ENCODE results near the gene ATF7IP. TPM values are rescaled to one million over a fixed set of nuclear protein-coding genes. Genes with fewer than 3 reads are reported as not detected.

ATF7IP gene
- polyA plus RNA-seq, 1 of the 3 experiments (the other 2 are of a cell fraction), result 2.8 TPM

DNA sequence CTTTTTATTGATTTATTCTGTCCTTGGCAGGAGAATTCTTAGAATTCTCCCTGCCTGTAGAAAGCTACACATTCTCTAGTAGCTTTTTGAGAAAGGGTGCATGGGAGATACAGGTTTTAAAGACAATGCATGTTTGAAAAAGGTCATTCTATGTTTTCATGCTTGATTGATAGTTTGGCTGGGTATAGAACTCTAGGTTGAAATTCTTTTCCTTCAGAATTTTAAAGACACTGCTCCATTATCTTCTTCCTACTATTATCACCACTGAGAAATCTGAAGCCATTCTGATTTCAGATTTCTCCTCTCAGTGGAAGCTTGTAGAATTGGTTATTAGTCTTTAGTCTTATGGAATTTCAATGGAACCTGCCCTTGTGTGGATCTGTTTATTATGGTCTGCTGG lies 14.0 kb downstream of the ATF7IP start:
- Histone ChIP-seq H3K27ac (ENCODE audit: low read depth in 2 of 2, low read length in 1 of 2) (no peak overlapping the region), H3K9ac (no peak overlapping the region), H3K36me3 (replicated peaks in 1 of 2; ENCODE audit: control insufficient read depth in 1 of 2, insufficient read depth in 2 of 2, low read length in 1 of 2) (peaks cover 0 to 9% of the 10 kb centered on the region in 2 experiments), H3K9me3 (peaks cover 5% of the 10 kb centered on the region; the same call in 1 of the 2 replicates), H3K27me3 (ENCODE audit: insufficient read depth) (no peaks in the 10 kb centered on the region), H4K20me1 (ENCODE audit: insufficient read depth) (no peaks in the 10 kb centered on the region), H3K79me2 (ENCODE audit: insufficient read depth) (peaks cover 72% of the 10 kb centered on the region), H3K4me2 (no peak overlapping the region), H3F3A (replicated peaks; ENCODE audit: insufficient read depth) (no peaks in the 10 kb centered on the region), H3K9me2 (no peaks in the 10 kb centered on the region), H2AFZ (ENCODE audit: low read depth) (no peak overlapping the region), H3K4me3 (ENCODE audit: low read depth in 2 of 2, low read length in 1 of 2) (no peak overlapping the region), H3K4me1 (ENCODE audit: control insufficient read depth in 1 of 2, insufficient read depth in 2 of 2, low read depth in 1 of 2, low read length in 1 of 2) (peaks cover 6 to 12% of the 10 kb centered on the region in 2 experiments; a peak in 3 of 4 replicates)
- TF ChIP-seq FOXJ3 (CRISPR knock-in tag; IDR thresholded peaks at IDR 0.05) (no peak), FOSL2 (IDR thresholded peaks at IDR 0.05; ENCODE audit: borderline replicate concordance, low read depth) (no peak), EP300 (IDR thresholded peaks at IDR 0.05; ENCODE audit: borderline replicate concordance in 1 of 2, low read depth in 1 of 2, low read length in 1 of 2) (no peak), NRF1 (IDR thresholded peaks at IDR 0.05; ENCODE audit: low read depth, low read length) (no peak), POLR2AphosphoS5 (IDR thresholded peaks at IDR 0.05; ENCODE audit: low read depth, low read length) (no peak), GATA2 (CRISPR knock-in tag; IDR thresholded peaks at IDR 0.05) (no peak), RCOR1 (IDR thresholded peaks at IDR 0.05; ENCODE audit: low read length) (no peak)
- TF ChIP-seq, protein P1, sequence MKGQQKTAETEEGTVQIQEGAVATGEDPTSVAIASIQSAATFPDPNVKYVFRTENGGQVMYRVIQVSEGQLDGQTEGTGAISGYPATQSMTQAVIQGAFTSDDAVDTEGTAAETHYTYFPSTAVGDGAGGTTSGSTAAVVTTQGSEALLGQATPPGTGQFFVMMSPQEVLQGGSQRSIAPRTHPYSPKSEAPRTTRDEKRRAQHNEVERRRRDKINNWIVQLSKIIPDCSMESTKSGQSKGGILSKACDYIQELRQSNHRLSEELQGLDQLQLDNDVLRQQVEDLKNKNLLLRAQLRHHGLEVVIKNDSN (IDR thresholded peaks at IDR 0.05; ENCODE audit: borderline replicate concordance, low read depth), result no peak
- TF ChIP-seq, protein P2, sequence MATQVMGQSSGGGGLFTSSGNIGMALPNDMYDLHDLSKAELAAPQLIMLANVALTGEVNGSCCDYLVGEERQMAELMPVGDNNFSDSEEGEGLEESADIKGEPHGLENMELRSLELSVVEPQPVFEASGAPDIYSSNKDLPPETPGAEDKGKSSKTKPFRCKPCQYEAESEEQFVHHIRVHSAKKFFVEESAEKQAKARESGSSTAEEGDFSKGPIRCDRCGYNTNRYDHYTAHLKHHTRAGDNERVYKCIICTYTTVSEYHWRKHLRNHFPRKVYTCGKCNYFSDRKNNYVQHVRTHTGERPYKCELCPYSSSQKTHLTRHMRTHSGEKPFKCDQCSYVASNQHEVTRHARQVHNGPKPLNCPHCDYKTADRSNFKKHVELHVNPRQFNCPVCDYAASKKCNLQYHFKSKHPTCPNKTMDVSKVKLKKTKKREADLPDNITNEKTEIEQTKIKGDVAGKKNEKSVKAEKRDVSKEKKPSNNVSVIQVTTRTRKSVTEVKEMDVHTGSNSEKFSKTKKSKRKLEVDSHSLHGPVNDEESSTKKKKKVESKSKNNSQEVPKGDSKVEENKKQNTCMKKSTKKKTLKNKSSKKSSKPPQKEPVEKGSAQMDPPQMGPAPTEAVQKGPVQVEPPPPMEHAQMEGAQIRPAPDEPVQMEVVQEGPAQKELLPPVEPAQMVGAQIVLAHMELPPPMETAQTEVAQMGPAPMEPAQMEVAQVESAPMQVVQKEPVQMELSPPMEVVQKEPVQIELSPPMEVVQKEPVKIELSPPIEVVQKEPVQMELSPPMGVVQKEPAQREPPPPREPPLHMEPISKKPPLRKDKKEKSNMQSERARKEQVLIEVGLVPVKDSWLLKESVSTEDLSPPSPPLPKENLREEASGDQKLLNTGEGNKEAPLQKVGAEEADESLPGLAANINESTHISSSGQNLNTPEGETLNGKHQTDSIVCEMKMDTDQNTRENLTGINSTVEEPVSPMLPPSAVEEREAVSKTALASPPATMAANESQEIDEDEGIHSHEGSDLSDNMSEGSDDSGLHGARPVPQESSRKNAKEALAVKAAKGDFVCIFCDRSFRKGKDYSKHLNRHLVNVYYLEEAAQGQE (IDR thresholded peaks at IDR 0.05; ENCODE audit: low read depth, low read length), result no peak
- TF ChIP-seq, protein P3, sequence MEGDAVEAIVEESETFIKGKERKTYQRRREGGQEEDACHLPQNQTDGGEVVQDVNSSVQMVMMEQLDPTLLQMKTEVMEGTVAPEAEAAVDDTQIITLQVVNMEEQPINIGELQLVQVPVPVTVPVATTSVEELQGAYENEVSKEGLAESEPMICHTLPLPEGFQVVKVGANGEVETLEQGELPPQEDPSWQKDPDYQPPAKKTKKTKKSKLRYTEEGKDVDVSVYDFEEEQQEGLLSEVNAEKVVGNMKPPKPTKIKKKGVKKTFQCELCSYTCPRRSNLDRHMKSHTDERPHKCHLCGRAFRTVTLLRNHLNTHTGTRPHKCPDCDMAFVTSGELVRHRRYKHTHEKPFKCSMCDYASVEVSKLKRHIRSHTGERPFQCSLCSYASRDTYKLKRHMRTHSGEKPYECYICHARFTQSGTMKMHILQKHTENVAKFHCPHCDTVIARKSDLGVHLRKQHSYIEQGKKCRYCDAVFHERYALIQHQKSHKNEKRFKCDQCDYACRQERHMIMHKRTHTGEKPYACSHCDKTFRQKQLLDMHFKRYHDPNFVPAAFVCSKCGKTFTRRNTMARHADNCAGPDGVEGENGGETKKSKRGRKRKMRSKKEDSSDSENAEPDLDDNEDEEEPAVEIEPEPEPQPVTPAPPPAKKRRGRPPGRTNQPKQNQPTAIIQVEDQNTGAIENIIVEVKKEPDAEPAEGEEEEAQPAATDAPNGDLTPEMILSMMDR (IDR thresholded peaks at IDR 0.05), result no peak
- no peak for DNase-seq
- POLR2A ChIA-PET, result no interaction called here
- CTCF ChIA-PET, result no interaction called here
